K562 (cell line): ENCODE measurements around the gene HYI.
"Not testable (repeated sequence)": the region's sequence is repeated elsewhere in the genome, so short reads cannot be mapped to it uniquely, and the experiment has no call there.

Experiments used
- EP300 ChIP-seq: IDR thresholded peaks from 2 replicates; pipeline ENCODE4 v1.6.1; 2012; ENCODE audit warnings: low read length, improper control_type of control experiment
- FOXA3 ChIP-seq, 2 experiments: fragments of 450-650 bp in 1 of 2; sonication (generic) in 1 of 2; formaldehyde crosslinking; IDR thresholded peaks in 1 of 2; conservative IDR thresholded peaks in 1 of 2; 2 replicates each; pipeline versions ENCODE4 v1.4.0 to v1.8.0; 2020 to 2022; ENCODE audit warnings: mild to moderate bottlenecking in 2 of 2, missing genetic modification reagents in 1 of 2
- FOXO4 ChIP-seq: fragments of 450-650 bp; formaldehyde crosslinking; IDR thresholded peaks from 2 replicates; pipeline ENCODE4 v1.4.0; 2020; ENCODE audit warnings: mild to moderate bottlenecking, moderate library complexity
- GABPB1 ChIP-seq: sonication (generic); formaldehyde crosslinking; IDR thresholded peaks from 2 replicates; pipeline ENCODE4 v1.8.0; 2022; ENCODE audit warnings: mild to moderate bottlenecking, missing genetic modification reagents
- KHSRP ChIP-seq: fragments of 450-650 bp; IDR thresholded peaks from 2 replicates; pipeline ENCODE4 v1.6.1; 2017
- ZBTB7A ChIP-seq: IDR thresholded peaks from 2 replicates; pipeline ENCODE4 v1.6.1; 2011; ENCODE audit warnings: low read depth, mild to moderate bottlenecking, low read length, moderate library complexity, borderline replicate concordance; ENCODE audit not compliant: control insufficient read depth
- TF ChIP-seq, protein P1 (sequence below): sonication (generic); formaldehyde crosslinking; IDR thresholded peaks from 2 replicates; pipeline ENCODE4 v1.8.0; 2022; ENCODE audit warnings: mild to moderate bottlenecking, low read depth, missing genetic modification reagents

DNA sequence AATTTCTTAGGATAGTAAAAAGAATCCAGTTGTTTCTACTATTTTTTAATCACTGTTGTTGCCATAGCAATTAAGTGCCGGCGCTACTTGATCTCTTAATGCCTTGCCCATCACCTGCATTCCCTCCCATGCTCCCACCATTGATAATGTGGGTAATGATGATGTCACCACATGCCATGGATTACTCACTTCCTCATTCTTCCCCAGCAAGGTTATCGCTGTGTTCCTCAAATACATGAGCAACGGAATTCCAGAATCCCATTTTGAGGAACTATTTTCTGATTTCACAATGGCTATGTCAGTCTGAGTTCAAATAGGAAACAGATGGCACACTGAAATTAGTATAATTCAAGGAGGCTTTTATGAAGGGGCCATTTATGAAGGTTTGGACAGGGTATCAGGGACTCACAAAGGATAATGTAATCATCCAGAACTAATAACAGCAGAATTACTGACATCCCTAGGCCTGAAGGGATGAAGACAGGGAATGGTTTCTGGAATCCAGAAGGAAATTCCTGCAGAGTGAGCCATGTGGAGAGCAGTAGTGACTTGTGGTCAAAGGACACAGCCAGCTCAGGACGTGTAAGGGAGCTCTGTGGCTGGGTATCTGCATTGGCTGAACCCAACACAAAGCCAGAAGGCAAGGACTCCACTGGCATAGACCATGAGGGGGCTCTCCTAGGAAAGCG lies 18.9 kb upstream of the HYI start:
- not testable (repeated sequence) for TF ChIP-seq KHSRP; EP300; FOXA3 (CRISPR knock-in tag; conservative IDR thresholded peaks at IDR 0.05 in 1 of 2, IDR thresholded peaks at IDR 0.05 in 1 of 2); GABPB1 (CRISPR knock-in tag); ZBTB7A; FOXO4 (CRISPR knock-in tag)
- TF ChIP-seq, protein P1, sequence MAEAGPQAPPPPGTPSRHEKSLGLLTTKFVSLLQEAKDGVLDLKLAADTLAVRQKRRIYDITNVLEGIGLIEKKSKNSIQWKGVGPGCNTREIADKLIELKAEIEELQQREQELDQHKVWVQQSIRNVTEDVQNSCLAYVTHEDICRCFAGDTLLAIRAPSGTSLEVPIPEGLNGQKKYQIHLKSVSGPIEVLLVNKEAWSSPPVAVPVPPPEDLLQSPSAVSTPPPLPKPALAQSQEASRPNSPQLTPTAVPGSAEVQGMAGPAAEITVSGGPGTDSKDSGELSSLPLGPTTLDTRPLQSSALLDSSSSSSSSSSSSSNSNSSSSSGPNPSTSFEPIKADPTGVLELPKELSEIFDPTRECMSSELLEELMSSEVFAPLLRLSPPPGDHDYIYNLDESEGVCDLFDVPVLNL (CRISPR knock-in tag): not testable (repeated sequence)
